Activated CD4-positive, alpha-beta T cell treated with anti-CD3 and anti-CD28 coated beads, Interleukin-2, amount 10 ng/mL, durations not matched to agents 24 days and 14 days (primary cell): ENCODE measurements around the gene ABAT. TPM values are rescaled to one million over a fixed set of nuclear protein-coding genes. Genes with fewer than 3 reads are reported as not detected.

Source experiments
- DNase-seq: peaks from one replicate; pipeline ENCODE4 v3.0.0; 2022
- H3K27ac Mint-ChIP-seq: one replicate; pipeline ENCODE4 v1.8.0; 2022; ENCODE audit warnings: mild to moderate bottlenecking, mixed read lengths
- H3K27me3 Mint-ChIP-seq: one replicate; pipeline ENCODE4 v1.8.0; 2022; ENCODE audit warnings: mixed read lengths
- H3K36me3 Mint-ChIP-seq: one replicate; pipeline ENCODE4 v1.8.0; 2022; ENCODE audit warnings: low read depth, mild to moderate bottlenecking, mixed read lengths
- H3K4me1 Mint-ChIP-seq: one replicate; pipeline ENCODE4 v1.8.0; 2021; ENCODE audit warnings: mixed read lengths
- H3K4me3 Mint-ChIP-seq: one replicate; pipeline ENCODE4 v1.8.0; 2022; ENCODE audit warnings: mild to moderate bottlenecking, moderate library complexity, mixed read lengths
- H3K9me3 Mint-ChIP-seq: one replicate; pipeline ENCODE4 v1.8.0; 2021; ENCODE audit warnings: mixed read lengths
- intact Hi-C: fragments of 100-400 bp; cut with micrococcal nuclease; formaldehyde crosslinking; loops from one replicate; pipeline ENCODE4 v1.15.1; 2023
- total RNA-seq: library from RNA; stranded (reverse); gene quantifications from 2 replicates; pipeline ENCODE4 v1.2.3, GENCODE V29; 2022

ABAT gene
- total RNA-seq, 1 donor from 2014 or later: 5.9 TPM

DNA sequence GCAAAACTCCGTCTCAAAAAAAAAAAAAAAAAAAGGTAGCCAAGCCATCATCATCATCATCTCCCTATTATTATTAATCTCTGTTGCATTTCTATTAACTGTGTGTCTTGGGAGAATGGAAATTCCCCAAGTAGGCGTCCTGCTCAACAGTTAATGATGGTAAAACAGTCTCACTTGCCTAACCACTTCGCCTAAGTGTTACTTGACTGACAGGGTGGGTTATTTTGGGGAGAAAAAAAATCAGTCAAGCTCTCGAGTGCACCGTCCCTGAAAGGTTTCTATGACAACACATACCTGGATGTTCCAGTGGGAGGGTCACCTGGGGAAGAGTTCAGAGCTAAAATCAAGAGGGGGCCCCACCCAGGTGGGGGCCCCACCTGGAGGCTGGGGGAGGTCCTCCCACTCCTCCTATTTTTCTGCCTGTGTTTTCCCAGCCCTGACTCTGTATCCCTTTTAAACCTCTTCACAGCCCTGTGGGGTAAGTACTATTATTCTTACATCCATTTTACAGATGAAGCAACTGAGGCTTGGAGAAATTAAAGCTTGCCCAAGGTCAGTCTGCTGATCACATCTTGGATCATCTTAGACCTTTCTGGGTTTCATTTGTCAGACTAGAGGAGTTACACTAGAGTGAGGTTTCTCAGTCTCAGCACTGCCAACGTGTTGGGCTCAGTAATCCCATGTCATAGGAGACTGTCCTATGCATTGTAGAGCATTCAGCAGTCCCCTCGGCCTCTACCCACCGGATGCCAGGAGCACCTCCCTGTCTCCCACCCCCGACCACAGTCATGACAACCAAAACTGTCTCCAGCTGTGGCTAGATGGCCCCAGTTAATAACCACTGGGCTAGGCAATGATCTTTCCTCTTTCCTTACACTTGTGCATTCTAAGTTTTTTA, 11.0 kb upstream of the ABAT start:
- peaks cover 3% of the 10 kb centered on the region for H3K4me1 Mint-ChIP-seq
- H3K36me3 Mint-ChIP-seq: peaks cover 4% of the 10 kb centered on the region
- intact Hi-C loops: no loop called here
- no peaks in the 10 kb centered on the region for H3K9me3 Mint-ChIP-seq
- DNase-seq: no peak
- H3K4me3 Mint-ChIP-seq: no peak overlapping the region
- no peak overlapping the region for H3K27ac Mint-ChIP-seq
- no peaks in the 10 kb centered on the region for H3K27me3 Mint-ChIP-seq

GRCh38 chr16:8665529-8665928, 8.9 kb upstream of the ABAT start:
- peaks cover under 1% of the 10 kb centered on the region for H3K4me1 Mint-ChIP-seq
- H3K27me3 Mint-ChIP-seq: no peaks in the 10 kb centered on the region
- no peak overlapping the region for H3K27ac Mint-ChIP-seq
- H3K9me3 Mint-ChIP-seq: no peaks in the 10 kb centered on the region
- H3K4me3 Mint-ChIP-seq: no peak overlapping the region
- intact Hi-C loops: no loop called here
- no peak for DNase-seq
- H3K36me3 Mint-ChIP-seq: peaks cover 4% of the 10 kb centered on the region

GRCh38 chr16:8667492-8667891, 6.9 kb upstream of the ABAT start:
- peaks cover 4% of the 10 kb centered on the region for H3K36me3 Mint-ChIP-seq
- intact Hi-C loops: no loop called here
- H3K4me3 Mint-ChIP-seq: no peak overlapping the region
- no peaks in the 10 kb centered on the region for H3K27me3 Mint-ChIP-seq
- no peak for DNase-seq
- H3K9me3 Mint-ChIP-seq: no peaks in the 10 kb centered on the region
- no peaks in the 10 kb centered on the region for H3K4me1 Mint-ChIP-seq
- H3K27ac Mint-ChIP-seq: no peak overlapping the region

DNA sequence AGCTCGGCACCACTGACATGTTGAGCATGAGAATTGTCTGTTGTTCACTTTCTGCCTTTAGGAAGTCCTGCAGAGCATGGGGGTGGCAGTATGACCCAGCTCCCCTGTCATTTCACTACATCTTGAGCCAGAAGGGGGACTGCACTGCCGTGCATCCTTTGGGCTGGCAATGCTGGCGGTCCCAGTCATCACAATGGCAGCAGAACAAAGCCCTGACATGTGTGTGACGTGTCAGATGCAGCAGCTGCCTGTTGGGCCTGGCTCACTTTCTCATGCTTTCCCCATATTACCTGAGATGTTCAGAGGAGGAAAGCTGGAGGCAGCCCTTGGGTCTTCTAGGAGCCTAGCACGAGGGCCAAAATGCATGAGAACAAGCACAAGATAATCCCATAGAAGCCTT, 6.3 kb upstream of the ABAT start:
- H3K4me1 Mint-ChIP-seq: no peaks in the 10 kb centered on the region

GRCh38 chr16:8669481-8669880, 4.9 kb upstream of the ABAT start:
- Mint-ChIP-seq H3K4me1 (peaks cover 2% of the 10 kb centered on the region), H3K9me3 (no peaks in the 10 kb centered on the region), H3K27me3 (no peaks in the 10 kb centered on the region), H3K4me3 (no peak overlapping the region), H3K36me3 (peaks cover 4% of the 10 kb centered on the region), H3K27ac (no peak overlapping the region)
- DNase-seq: no peak
- intact Hi-C loops: no loop called here

More for the DNA sequence above, 6.3 kb upstream of the ABAT start:
- H3K9me3 Mint-ChIP-seq: no peaks in the 10 kb centered on the region
- H3K27me3 Mint-ChIP-seq: no peaks in the 10 kb centered on the region
- H3K36me3 Mint-ChIP-seq: peaks cover 4% of the 10 kb centered on the region
- no peak overlapping the region for H3K4me3 Mint-ChIP-seq
- intact Hi-C loops: no loop called here
- no peak for DNase-seq
- H3K27ac Mint-ChIP-seq: no peak overlapping the region

DNA sequence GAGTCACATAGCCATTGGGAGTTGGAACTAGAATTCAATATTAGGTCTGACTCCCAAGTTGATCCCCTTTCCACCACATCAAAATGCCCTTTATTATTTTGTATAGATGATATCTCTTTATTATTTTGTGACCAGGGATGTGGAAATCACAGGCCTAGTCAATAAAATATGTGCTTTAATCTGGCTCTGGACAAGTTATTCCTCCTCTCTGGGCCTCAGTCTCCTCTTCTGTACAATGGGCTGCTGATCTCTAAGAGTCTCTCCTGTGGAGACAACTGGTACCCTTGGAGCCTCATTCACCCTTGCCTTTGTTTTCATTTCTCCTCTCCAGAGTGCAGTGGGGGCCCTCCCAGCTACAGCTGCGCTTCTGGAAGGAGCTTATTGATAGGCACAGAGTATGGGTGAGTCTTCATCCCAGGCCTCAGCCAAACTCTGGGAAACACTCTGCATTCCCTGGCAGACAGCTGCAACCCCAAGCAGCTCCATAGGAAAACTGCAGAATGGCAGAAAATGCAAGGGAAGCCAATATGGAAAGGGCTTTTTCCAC, 4.3 kb upstream of the ABAT start:
- intact Hi-C loops: loop anchor here (5.0 kb wide), 1 partner anchor 292 kb away; the partner anchor contains the start of gene USP7
- DNase-seq: no peak
- Mint-ChIP-seq H3K36me3 (peaks cover 4% of the 10 kb centered on the region), H3K27ac (no peak overlapping the region), H3K9me3 (no peaks in the 10 kb centered on the region), H3K4me1 (peaks cover 5% of the 10 kb centered on the region), H3K4me3 (no peak overlapping the region), H3K27me3 (no peaks in the 10 kb centered on the region)

DNA sequence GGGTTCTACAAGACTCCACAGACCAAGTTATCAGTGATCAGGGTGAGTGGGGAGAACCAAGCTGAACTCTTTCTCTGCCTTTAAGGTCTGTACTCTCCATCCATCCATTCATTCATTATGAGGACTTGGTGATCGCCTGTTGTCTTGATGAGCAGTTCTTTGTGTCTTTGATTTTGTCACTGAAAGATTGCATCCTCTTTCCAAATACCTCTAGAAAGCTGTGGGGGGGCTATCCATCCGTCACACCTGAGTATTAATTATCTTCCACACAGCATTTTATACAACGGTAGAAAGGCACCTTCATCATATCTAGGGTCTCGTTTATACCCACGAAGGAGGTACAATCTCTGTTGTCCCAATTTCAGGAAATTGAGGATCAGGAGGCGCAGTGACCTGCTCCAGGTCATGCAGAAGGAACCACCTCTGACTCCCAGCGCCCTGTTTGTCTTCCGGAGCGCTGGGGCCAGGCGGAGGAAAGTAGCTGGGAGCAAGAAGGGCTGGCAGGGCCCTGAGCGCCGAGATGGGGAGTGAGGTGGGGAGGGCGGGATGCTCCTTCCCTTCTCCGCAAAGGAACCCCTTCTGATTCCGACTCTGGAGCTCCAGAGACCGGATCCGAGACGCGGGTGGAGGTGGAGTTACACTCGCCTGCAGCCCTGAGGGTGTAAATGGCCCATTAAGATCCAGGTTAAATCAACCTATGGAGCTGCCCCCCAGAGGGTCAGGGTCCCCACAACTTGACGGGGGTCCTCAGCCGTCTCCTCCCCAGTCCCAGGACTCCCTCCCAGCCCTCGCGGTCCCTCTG, 605 bp upstream of the ABAT start:
- Mint-ChIP-seq H3K9me3 (no peaks in the 10 kb centered on the region), H3K4me3 (peak overlapping the region; percentile 88), H3K36me3 (no peaks in the 10 kb centered on the region), H3K27ac (no peak overlapping the region), H3K27me3 (no peaks in the 10 kb centered on the region), H3K4me1 (peaks cover 15% of the 10 kb centered on the region)
- intact Hi-C loops: loop anchor here (1.0 to 5.0 kb wide), 3 partner anchors 123 to 288 kb away; partner anchors contain the start of genes CARHSP1, PMM2, TMEM186 and USP7
- DNase-seq: no peak

DNA sequence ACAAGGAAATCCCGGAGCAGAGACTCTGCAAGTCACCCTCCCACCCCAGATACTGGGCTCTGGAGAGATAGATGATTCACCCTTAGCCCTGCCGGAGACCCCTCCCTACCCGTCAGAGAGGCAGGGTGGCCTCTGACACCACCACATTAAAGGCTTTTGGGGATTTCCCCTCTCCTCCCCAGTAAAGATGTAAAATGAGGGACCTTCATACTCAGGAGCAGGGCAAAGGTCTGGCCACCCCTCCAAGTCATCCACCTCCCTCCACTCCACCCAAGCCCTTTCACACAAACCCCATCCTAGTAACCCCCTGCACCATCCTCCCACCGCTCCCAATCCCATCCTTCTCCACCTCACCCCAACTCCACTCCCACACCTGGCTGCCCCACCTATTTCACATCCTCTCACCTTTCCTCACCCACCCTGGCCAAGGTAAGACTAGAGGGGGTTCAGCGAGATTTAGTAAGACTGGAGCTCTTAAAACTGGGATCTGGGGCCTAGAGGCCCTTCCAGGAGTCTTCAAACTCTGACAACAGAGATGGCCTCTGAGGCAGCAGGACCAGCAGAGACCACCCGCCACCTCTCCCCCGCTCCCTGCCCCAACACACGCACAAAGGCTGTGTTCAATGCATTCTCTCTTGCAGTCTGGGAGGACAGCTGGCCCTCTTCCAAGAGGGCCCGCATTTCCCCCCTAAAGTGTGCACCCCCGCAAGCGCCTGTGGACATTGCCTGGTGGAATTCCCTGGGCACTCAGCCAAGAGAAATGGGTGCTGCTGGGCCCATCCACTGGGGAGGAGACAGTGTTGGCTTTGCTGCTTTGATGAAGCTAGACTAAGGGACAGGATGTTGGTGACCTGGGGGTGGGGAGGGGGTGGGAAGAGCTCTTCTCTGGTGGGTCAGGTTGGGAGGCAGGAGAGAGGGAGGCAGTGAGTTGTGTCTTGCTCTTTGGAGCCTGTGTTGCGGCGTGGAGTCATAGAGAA, 1.1 kb downstream of the ABAT start:
- intact Hi-C loops: loop anchor here (2.0 to 5.0 kb wide), 2 partner anchors 53 to 193 kb away; partner anchors contain the start of genes CARHSP1 and METTL22

DNA sequence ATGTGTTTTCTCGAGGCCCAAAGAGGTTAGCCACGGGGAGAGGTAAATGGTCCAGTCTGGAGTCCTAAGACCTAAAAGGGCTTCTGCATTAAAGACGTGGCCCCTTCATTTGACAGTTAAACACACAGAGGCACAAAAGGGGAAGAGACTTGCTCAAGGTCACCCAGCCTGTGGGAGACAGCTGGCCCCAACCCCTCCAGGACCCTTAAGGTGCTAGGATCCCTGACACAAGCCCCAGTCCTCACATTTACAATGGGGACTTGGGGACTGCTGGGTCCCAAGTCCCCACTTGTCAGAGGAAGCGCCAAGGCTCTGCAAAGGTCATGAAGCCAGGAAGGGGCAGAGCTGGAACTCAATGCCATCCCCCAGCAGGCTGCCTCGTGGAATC, 1.7 kb downstream of the ABAT start:
- H3K27ac Mint-ChIP-seq: no peak overlapping the region
- H3K4me3 Mint-ChIP-seq: peak overlapping the region; percentile 88
- H3K9me3 Mint-ChIP-seq: no peaks in the 10 kb centered on the region
- H3K27me3 Mint-ChIP-seq: no peaks in the 10 kb centered on the region
- peaks cover 2% of the 10 kb centered on the region for H3K36me3 Mint-ChIP-seq
- H3K4me1 Mint-ChIP-seq: peaks cover 15% of the 10 kb centered on the region
- intact Hi-C loops: loop anchor here (5.0 kb wide), 1 partner anchor 54 kb away; the partner anchor contains the start of gene METTL22
- no peak for DNase-seq

More for the DNA sequence above, 1.1 kb downstream of the ABAT start:
- Mint-ChIP-seq H3K9me3 (no peaks in the 10 kb centered on the region), H3K27me3 (no peaks in the 10 kb centered on the region), H3K4me3 (peak overlapping the region; percentile 88), H3K36me3 (peaks cover 2% of the 10 kb centered on the region), H3K4me1 (peaks cover 15% of the 10 kb centered on the region), H3K27ac (peak overlapping the region; percentile 91)
- DNase-seq: peak; percentile 80

- Mint-ChIP-seq H3K27me3 (no peaks in the 10 kb centered on the region), H3K36me3 (peaks cover 2% of the 10 kb centered on the region), H3K4me3 (no peak overlapping the region), H3K4me1 (peaks cover 15% of the 10 kb centered on the region), H3K27ac (no peak overlapping the region), H3K9me3 (no peaks in the 10 kb centered on the region)
- DNase-seq: no peak
- intact Hi-C loops: loop anchor here (5.0 kb wide), 1 partner anchor 55 kb away; the partner anchor contains the start of gene METTL22
Observed at GRCh38 chr16:8676737-8677375, 2.4 kb downstream of the ABAT start.

DNA sequence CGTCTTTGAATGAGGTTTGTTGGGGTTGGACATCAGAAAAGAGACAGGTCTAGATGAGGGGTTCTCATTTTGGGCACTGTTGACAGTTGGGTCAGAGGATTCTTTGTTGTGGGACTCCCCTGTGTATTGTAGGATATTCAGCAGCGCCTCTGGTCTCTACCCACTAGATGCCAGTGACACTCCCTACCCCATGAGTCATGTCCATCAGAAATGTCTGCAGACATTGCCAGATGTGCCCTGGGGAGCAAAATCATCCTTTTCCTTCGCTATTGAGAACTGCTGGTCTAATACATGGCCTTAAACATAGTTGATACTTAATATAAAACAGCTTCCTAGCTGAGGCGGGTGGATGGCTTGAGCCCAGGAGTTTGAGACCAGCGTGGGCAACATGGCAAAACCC, 3.1 kb downstream of the ABAT start:
- H3K27ac Mint-ChIP-seq: no peak overlapping the region
- peaks cover 15% of the 10 kb centered on the region for H3K4me1 Mint-ChIP-seq
- no peaks in the 10 kb centered on the region for H3K9me3 Mint-ChIP-seq
- no peak overlapping the region for H3K4me3 Mint-ChIP-seq
- H3K36me3 Mint-ChIP-seq: peaks cover 2% of the 10 kb centered on the region
- no peaks in the 10 kb centered on the region for H3K27me3 Mint-ChIP-seq
- no peak for DNase-seq
- intact Hi-C loops: loop anchor here (5.0 kb wide), 1 partner anchor 55 kb away; the partner anchor contains the start of gene METTL22

GRCh38 chr16:8678068-8678927, 3.9 kb downstream of the ABAT start:
- no peaks in the 10 kb centered on the region for H3K9me3 Mint-ChIP-seq
- H3K4me3 Mint-ChIP-seq: no peak overlapping the region
- peaks cover 15% of the 10 kb centered on the region for H3K4me1 Mint-ChIP-seq
- no peaks in the 10 kb centered on the region for H3K27me3 Mint-ChIP-seq
- peaks cover 2% of the 10 kb centered on the region for H3K36me3 Mint-ChIP-seq
- no peak overlapping the region for H3K27ac Mint-ChIP-seq
- no peak for DNase-seq
- intact Hi-C loops: loop anchor here (5.0 kb wide), 1 partner anchor 56 kb away; the partner anchor contains the start of gene METTL22
